NCI-H345 treated with DMSO at 0.1 percent for 48 hours (cell line): ENCODE results near the gene MYOM1.

Experiments
- DNase-seq: peaks from one replicate; lab custom pipeline; 2025; ENCODE audit not compliant: unreplicated experiment; lab: John Stamatoyannopoulos, UW

The MYOM1 gene

GRCh38 chr18:3120356-3120755 is 99.4 kb downstream of the MYOM1 start:
- DNase-seq = no peak

- DNase-seq = no peak
Measured at GRCh38 chr18:3119401-3120341, 100.1 kb downstream of the MYOM1 start.

- DNase-seq = no peak
Measured at GRCh38 chr18:3118195-3119010, 101.4 kb downstream of the MYOM1 start.

GRCh38 chr18:3117493-3118192 is 102.1 kb downstream of the MYOM1 start:
- no peak for DNase-seq

- no peak for DNase-seq
Measured at GRCh38 chr18:3115447-3116030, 104.2 kb downstream of the MYOM1 start.

GRCh38 chr18:3114451-3114850 is 105.3 kb downstream of the MYOM1 start:
- DNase-seq = no peak

GRCh38 chr18:3114026-3114425 is 105.7 kb downstream of the MYOM1 start:
- no peak for DNase-seq

- no peak for DNase-seq
Measured at GRCh38 chr18:3111523-3112240, 108.1 kb downstream of the MYOM1 start.

GRCh38 chr18:3110034-3110752 is 109.6 kb downstream of the MYOM1 start:
- DNase-seq = no peak

GRCh38 chr18:3107740-3108151 is 112.0 kb downstream of the MYOM1 start:
- DNase-seq = no peak

GRCh38 chr18:3104190-3105054 is 115.3 kb downstream of the MYOM1 start:
- DNase-seq = no peak

GRCh38 chr18:3103576-3103975 is 116.2 kb downstream of the MYOM1 start:
- DNase-seq = no peak

GRCh38 chr18:3102983-3103382 is 116.8 kb downstream of the MYOM1 start:
- no peak for DNase-seq

GRCh38 chr18:3100498-3101132 is 119.2 kb downstream of the MYOM1 start:
- DNase-seq = no peak

- DNase-seq = no peak
Measured at GRCh38 chr18:3099327-3099726, 120.4 kb downstream of the MYOM1 start.

- no peak for DNase-seq
Measured at GRCh38 chr18:3097082-3097481, 122.7 kb downstream of the MYOM1 start.

GRCh38 chr18:3095921-3096320 is 123.8 kb downstream of the MYOM1 start:
- no peak for DNase-seq

- DNase-seq = peak; percentile 68
Measured at GRCh38 chr18:3094338-3094684, 125.5 kb downstream of the MYOM1 start.
